K562 (cell line): Measurements from ENCODE around the gene FIBP. TPM values are rescaled to one million over a fixed set of nuclear protein-coding genes. Genes with fewer than 3 reads are reported as not detected.
A peak's percentile ranks its signal among the peaks of the same experiment; 100 is the strongest.

Experiments used
- ATF1 ChIP-seq, 2 experiments: fragments of 450-650 bp in 1 of 2; IDR thresholded peaks; 2 replicates each; pipeline ENCODE4 v1.6.1; 2016; ENCODE audit warnings: missing compliant biosample characterization in 1 of 2, missing genetic modification characterization in 1 of 2
- CC2D1A ChIP-seq: fragments of 450-650 bp; IDR thresholded peaks from 2 replicates; pipeline ENCODE4 v1.6.1; 2017; ENCODE audit warnings: mild to moderate bottlenecking
- CHD1 ChIP-seq: fragments of 200-600 bp; sonication (generic); IDR thresholded peaks from one replicate; pipeline ENCODE4 v1.6.1; 2012; ENCODE audit warnings: mild to moderate bottlenecking, moderate library complexity, low read length, inconsistent platforms
- FOXK2 ChIP-seq, 2 experiments: fragments of 450-650 bp; IDR thresholded peaks in 1 of 2; conservative IDR thresholded peaks in 1 of 2; 2 replicates each; pipeline ENCODE4 v1.6.1; 2016; ENCODE audit warnings: low read depth in 2 of 2, mild to moderate bottlenecking in 1 of 2
- GABPB2 ChIP-seq: fragments of 250-450 bp; sonication (Bioruptor Pico); conservative IDR thresholded peaks from 2 replicates; pipeline ENCODE4 v1.5.1; 2021; ENCODE audit warnings: mild to moderate bottlenecking
- LARP7 ChIP-seq: fragments of 450-650 bp; IDR thresholded peaks from 2 replicates; pipeline ENCODE4 v1.6.1; 2016
- MYBL2 ChIP-seq, 2 experiments: fragments of 450-650 bp in 1 of 2; sonication (generic) in 1 of 2; formaldehyde crosslinking in 1 of 2; IDR thresholded peaks; 2 replicates each; pipeline versions ENCODE4 v1.6.1 to v1.8.1; 2017 to 2022; ENCODE audit warnings: borderline replicate concordance in 1 of 2, inconsistent platforms in 1 of 2, low read depth in 1 of 2, mild to moderate bottlenecking in 1 of 2, missing genetic modification reagents in 1 of 2, moderate library complexity in 1 of 2
- SRSF3 ChIP-seq: fragments of 200-400 bp; formaldehyde crosslinking; IDR thresholded peaks from 2 replicates; pipeline ENCODE4 v1.6.1; 2016; ENCODE audit warnings: mild to moderate bottlenecking, low read length, moderate library complexity; ENCODE audit not compliant: insufficient read depth
- SUPT5H ChIP-seq: fragments of 450-650 bp; IDR thresholded peaks from 2 replicates; pipeline ENCODE4 v1.6.1; 2016
- ZNF263 ChIP-seq: sonication (generic); formaldehyde crosslinking; IDR thresholded peaks from 2 replicates; pipeline ENCODE4 v1.8.0; 2022; ENCODE audit warnings: mild to moderate bottlenecking, missing genetic modification reagents, borderline replicate concordance
- ZNF551 ChIP-seq: fragments of 250-450 bp; sonication (Bioruptor Pico); IDR thresholded peaks from 2 replicates; pipeline ENCODE4 v1.5.0; 2021; ENCODE audit warnings: mild to moderate bottlenecking, moderate library complexity
- polyA plus RNA-seq, 8 experiments: library from polyadenylated mRNA; depleted of rRNA in 4 of 8; stranded (reverse) in 5 of 8; unstranded in 3 of 8; fragments of >200 nt; fragmentation: Nextera tagmentation in 2 of 8; fragmentation: Illumina TruSeq in 1 of 8; extraction: Ambion mirVana in 2 of 8; extraction: Trizol in 1 of 8; gene quantifications; 2 replicates each; pipeline versions ENCODE4 v1.2.1 to v1.2.3, GENCODE V29; 2011 to 2014; ENCODE audit warnings: inconsistent platforms in 1 of 8, missing spikeins in 1 of 8
- total RNA-seq, 7 experiments: library from RNA; depleted of rRNA in 6 of 7; stranded (reverse); fragments of >200 nt in 6 of 7; fragmentation: Illumina TruSeq in 2 of 7; extraction: Trizol in 2 of 7; gene quantifications; 2 replicates each; pipeline versions ENCODE4 v1.2.1 to v1.2.3, GENCODE V29; 2011 to 2021; ENCODE audit warnings: low replicate concordance in 1 of 7
- TF ChIP-seq, protein P1 (sequence below), 3 experiments: fragments of 200-800 bp in 1 of 3; fragments of 250-450 bp in 1 of 3; fragments of 450-650 bp in 1 of 3; sonication (Bioruptor Pico) in 1 of 3; sonication (Bioruptor generic) in 1 of 3; formaldehyde crosslinking in 1 of 3; IDR thresholded peaks; 2 replicates each; pipeline versions ENCODE4 v1.6.1 to v1.8.0; 2016 to 2022; ENCODE audit warnings: mild to moderate bottlenecking in 2 of 3, missing genetic modification characterization in 2 of 3, missing compliant biosample characterization in 1 of 3, moderate library complexity in 1 of 3
- TF ChIP-seq, protein P2 (sequence below): fragments of 450-650 bp; IDR thresholded peaks from 2 replicates; pipeline ENCODE4 v1.6.1; 2018; ENCODE audit warnings: mild to moderate bottlenecking, low read depth; ENCODE audit not compliant: partially characterized antibody
- TF ChIP-seq, protein P3 (sequence below): fragments of 450-650 bp; formaldehyde crosslinking; IDR thresholded peaks from 2 replicates; pipeline ENCODE4 v1.4.0; 2020; ENCODE audit warnings: mild to moderate bottlenecking, moderate library complexity
- TF ChIP-seq, protein P4 (sequence below), 3 experiments: IDR thresholded peaks in 2 of 3; conservative IDR thresholded peaks in 1 of 3; 2 replicates each; pipeline ENCODE4 v1.5.1; 2011 to 2012; ENCODE audit warnings: low read length in 3 of 3, mild to moderate bottlenecking in 3 of 3, control low read depth in 2 of 3, improper control_type of control experiment in 1 of 3, inconsistent platforms in 1 of 3, low read depth in 1 of 3, mixed read lengths in 1 of 3, moderate library complexity in 1 of 3; ENCODE audit not compliant: insufficient read depth in 2 of 3
- TF ChIP-seq, protein P5 (sequence below): sonication (generic); formaldehyde crosslinking; IDR thresholded peaks from 2 replicates; pipeline ENCODE4 v1.8.1; 2023; ENCODE audit warnings: mild to moderate bottlenecking, missing genetic modification reagents

Gene FIBP
- total and polyA plus RNA-seq, 9 of the 15 experiments (the other 6 are each of a cell fraction or from before 2014, with no cell fraction given): 41.2 to 79.2 (median 48.6) TPM

DNA sequence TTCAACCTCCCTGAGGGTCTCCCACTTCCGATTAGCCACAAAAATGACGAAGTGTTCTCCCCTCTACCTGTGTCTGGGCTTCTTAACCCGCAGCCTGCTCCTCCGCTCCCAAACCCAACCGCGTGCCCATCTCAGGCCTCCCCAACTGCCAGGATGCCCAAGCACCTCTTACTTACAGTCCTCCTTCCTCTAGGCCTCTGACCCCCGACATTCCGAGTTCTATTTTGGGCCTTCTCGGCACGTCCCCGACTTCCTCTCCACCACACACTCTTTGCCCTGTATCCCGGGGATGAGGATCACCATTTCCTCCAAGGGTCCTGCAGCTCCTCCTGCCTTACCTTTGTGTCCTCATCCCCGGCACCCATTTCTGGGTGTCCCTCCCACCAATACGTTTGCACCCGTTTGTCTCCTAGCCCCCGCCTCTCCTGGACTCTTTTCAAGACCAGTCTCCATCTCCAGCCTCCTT, 28.4 kb downstream of the FIBP start (continued):
- TF ChIP-seq, protein P1, sequence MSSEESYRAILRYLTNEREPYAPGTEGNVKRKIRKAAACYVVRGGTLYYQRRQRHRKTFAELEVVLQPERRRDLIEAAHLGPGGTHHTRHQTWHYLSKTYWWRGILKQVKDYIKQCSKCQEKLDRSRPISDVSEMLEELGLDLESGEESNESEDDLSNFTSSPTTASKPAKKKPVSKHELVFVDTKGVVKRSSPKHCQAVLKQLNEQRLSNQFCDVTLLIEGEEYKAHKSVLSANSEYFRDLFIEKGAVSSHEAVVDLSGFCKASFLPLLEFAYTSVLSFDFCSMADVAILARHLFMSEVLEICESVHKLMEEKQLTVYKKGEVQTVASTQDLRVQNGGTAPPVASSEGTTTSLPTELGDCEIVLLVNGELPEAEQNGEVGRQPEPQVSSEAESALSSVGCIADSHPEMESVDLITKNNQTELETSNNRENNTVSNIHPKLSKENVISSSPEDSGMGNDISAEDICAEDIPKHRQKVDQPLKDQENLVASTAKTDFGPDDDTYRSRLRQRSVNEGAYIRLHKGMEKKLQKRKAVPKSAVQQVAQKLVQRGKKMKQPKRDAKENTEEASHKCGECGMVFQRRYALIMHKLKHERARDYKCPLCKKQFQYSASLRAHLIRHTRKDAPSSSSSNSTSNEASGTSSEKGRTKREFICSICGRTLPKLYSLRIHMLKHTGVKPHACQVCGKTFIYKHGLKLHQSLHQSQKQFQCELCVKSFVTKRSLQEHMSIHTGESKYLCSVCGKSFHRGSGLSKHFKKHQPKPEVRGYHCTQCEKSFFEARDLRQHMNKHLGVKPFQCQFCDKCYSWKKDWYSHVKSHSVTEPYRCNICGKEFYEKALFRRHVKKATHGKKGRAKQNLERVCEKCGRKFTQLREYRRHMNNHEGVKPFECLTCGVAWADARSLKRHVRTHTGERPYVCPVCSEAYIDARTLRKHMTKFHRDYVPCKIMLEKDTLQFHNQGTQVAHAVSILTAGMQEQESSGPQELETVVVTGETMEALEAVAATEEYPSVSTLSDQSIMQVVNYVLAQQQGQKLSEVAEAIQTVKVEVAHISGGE (CRISPR knock-in tag; IDR thresholded peaks at IDR 0.05): 0 out of 6 replicates have a peak, but pooled peaks of 1 of the 3 experiments have one; percentile 2
- TF ChIP-seq ZNF263 (CRISPR knock-in tag) (peak; percentile 51; the same call in 1 of the 2 replicates), SRSF3 (0 out of 2 replicates have a peak, but pooled peaks have one; percentile 40), FOXK2 (conservative IDR thresholded peaks at IDR 0.05 in 1 of 2, IDR thresholded peaks at IDR 0.05 in 1 of 2; ENCODE audit: low read depth in 2 of 2) (0 out of 4 replicates have a peak, but pooled peaks of 1 of the 2 experiments have one; percentile 8), GABPB2 (CRISPR knock-in tag) (no peak), LARP7 (0 out of 2 replicates have a peak, but pooled peaks have one; percentile 33), MYBL2 (IDR thresholded peaks at IDR 0.05; ENCODE audit: low read depth) (no peak), MYBL2 (CRISPR knock-in tag; IDR thresholded peaks at IDR 0.05; ENCODE audit: borderline replicate concordance) (no peak), ATF1 (CRISPR knock-in tag; IDR thresholded peaks at IDR 0.05) (no peak), ATF1 (tag; IDR thresholded peaks at IDR 0.05) (0 out of 2 replicates have a peak, but pooled peaks have one; percentile 24), CHD1 (peak; percentile 99), ZNF551 (CRISPR knock-in tag) (0 out of 2 replicates have a peak, but pooled peaks have one; percentile 45), CC2D1A (peak; percentile 37; the same call in 1 of the 2 replicates), SUPT5H (peak; percentile 86)
- TF ChIP-seq, protein P2, sequence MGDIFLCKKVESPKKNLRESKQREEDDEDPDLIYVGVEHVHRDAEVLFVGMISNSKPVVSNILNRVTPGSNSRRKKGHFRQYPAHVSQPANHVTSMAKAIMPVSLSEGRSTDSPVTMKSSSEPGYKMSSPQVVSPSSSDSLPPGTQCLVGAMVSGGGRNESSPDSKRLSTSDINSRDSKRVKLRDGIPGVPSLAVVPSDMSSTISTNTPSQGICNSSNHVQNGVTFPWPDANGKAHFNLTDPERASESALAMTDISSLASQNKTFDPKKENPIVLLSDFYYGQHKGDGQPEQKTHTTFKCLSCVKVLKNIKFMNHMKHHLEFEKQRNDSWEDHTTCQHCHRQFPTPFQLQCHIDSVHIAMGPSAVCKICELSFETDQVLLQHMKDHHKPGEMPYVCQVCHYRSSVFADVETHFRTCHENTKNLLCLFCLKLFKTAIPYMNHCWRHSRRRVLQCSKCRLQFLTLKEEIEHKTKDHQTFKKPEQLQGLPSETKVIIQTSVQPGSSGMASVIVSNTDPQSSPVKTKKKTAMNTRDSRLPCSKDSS: no peak
- TF ChIP-seq, protein P3, sequence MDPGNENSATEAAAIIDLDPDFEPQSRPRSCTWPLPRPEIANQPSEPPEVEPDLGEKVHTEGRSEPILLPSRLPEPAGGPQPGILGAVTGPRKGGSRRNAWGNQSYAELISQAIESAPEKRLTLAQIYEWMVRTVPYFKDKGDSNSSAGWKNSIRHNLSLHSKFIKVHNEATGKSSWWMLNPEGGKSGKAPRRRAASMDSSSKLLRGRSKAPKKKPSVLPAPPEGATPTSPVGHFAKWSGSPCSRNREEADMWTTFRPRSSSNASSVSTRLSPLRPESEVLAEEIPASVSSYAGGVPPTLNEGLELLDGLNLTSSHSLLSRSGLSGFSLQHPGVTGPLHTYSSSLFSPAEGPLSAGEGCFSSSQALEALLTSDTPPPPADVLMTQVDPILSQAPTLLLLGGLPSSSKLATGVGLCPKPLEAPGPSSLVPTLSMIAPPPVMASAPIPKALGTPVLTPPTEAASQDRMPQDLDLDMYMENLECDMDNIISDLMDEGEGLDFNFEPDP: no peak
- TF ChIP-seq, protein P4, sequence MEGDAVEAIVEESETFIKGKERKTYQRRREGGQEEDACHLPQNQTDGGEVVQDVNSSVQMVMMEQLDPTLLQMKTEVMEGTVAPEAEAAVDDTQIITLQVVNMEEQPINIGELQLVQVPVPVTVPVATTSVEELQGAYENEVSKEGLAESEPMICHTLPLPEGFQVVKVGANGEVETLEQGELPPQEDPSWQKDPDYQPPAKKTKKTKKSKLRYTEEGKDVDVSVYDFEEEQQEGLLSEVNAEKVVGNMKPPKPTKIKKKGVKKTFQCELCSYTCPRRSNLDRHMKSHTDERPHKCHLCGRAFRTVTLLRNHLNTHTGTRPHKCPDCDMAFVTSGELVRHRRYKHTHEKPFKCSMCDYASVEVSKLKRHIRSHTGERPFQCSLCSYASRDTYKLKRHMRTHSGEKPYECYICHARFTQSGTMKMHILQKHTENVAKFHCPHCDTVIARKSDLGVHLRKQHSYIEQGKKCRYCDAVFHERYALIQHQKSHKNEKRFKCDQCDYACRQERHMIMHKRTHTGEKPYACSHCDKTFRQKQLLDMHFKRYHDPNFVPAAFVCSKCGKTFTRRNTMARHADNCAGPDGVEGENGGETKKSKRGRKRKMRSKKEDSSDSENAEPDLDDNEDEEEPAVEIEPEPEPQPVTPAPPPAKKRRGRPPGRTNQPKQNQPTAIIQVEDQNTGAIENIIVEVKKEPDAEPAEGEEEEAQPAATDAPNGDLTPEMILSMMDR (IDR thresholded peaks at IDR 0.05 in 2 of 3, conservative IDR thresholded peaks at IDR 0.05 in 1 of 3; ENCODE audit: insufficient read depth in 2 of 3, low read depth in 1 of 3, low read length in 3 of 3): no peak
- TF ChIP-seq, protein P5, sequence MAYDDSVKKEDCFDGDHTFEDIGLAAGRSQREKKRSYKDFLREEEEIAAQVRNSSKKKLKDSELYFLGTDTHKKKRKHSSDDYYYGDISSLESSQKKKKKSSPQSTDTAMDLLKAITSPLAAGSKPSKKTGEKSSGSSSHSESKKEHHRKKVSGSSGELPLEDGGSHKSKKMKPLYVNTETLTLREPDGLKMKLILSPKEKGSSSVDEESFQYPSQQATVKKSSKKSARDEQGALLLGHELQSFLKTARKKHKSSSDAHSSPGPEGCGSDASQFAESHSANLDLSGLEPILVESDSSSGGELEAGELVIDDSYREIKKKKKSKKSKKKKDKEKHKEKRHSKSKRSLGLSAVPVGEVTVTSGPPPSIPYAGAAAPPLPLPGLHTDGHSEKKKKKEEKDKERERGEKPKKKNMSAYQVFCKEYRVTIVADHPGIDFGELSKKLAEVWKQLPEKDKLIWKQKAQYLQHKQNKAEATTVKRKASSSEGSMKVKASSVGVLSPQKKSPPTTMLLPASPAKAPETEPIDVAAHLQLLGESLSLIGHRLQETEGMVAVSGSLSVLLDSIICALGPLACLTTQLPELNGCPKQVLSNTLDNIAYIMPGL (CRISPR knock-in tag): no peak
